HG02938 (cell line): Measurements from ENCODE around the gene MAP3K10.
"Not testable (repeated sequence)": the region's sequence is repeated elsewhere in the genome, so short reads cannot be mapped to it uniquely, and the experiment has no call there.

Source experiments
- ATAC-seq: cut with Tn5 transposase; IDR thresholded peaks from one replicate; pipeline ENCODE4 v1.9.1; 2021; ENCODE audit warnings: mild to moderate bottlenecking, moderate library complexity; ENCODE audit not compliant: unreplicated experiment

Gene MAP3K10

DNA sequence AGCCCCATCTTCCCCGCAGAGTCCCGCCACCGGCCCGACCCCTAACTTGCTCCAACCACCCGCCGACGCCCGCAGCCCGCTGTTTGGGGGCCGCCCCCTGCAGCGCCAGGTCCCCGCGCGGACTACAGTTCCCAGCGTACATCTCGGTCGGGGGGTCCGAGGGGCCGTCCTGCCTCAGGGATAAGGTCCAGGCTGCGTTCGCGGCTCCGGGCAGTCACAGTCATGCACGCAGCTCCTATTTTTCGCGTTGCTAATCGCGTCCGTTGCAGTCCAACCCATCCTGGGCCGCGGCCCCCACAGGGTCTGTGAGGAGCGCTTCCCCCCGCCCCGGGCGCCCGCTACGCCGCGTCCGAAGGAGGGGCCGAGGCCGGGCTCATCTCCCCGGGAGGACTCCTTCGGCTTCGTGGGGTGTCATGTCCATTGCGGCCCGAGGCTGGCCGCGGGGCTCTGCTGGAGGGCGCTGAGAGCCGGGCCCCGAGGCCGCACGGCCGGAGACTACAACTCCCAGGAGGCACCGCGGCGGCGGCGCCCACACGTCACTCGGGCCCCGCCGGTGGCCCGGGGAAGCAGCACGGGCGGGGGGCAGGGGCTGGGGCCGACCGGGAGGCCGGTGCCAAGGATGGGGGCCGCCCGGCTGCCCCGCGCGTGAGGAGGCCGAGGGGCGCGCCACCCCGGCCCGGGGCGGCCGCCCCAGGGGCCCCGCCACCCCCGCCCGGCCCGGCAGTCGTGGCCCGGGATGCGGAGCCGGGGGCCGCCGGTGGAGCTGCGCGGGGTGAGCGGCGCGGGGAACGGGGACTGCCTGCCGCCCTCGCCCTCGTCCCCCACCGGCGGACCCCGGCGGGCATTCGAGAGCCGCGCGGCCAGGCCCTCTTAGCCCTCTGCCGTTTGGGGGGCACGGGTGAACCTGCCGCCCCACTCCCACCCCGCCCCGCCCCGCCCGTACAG lies at the start of gene MAP3K10:
Gene MAP3K10 (plus strand): TSS at position 536 of the 945 bp plus-strand sequence. CDS start 606 bp downstream, outside the sequence.
- ATAC-seq, result peak; percentile 65

DNA sequence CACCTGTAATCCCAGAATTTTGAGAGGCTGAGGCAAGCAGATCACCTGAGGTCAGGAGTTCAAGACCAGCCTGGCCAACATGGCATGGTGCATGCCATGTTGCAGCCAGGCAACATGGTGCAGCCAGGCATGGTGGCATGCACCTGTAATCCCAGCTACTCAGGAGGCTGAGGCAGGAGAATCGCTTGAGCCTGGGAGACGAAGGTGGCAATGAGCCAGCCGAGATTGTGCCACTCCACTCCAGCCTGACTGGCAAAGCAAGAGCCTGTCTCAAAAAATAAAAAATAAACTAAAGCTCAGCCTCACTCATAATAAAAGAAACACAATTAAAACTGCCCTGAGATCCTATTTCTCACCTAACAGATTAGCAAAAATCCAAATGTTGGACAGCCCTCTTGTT lies 49.7 kb upstream of the MAP3K10 start:
- no peak for ATAC-seq

DNA sequence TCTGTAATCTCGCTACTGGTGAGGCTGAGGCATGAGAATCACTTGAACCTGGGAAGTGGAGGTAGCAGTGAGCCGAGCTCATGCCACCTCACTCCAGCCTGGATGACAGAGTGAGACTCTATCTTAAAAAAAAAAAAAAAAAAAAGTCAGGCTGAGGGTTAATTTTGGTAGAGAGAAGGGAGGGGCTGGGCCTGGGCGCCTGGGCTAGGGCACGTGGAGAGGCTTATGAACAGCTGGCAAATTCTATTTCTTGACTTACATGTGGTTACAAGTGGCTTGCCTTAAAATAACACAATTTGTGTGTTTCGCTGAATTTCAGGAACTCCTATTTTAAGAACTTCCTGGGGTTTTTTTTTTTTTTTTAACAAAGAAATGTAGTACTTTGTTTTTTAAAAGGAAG lies 47.6 kb upstream of the MAP3K10 start:
- no peak for ATAC-seq

- ATAC-seq, result no peak
Observed at GRCh38 chr19:40144151-40144550, 47.1 kb upstream of the MAP3K10 start.

DNA sequence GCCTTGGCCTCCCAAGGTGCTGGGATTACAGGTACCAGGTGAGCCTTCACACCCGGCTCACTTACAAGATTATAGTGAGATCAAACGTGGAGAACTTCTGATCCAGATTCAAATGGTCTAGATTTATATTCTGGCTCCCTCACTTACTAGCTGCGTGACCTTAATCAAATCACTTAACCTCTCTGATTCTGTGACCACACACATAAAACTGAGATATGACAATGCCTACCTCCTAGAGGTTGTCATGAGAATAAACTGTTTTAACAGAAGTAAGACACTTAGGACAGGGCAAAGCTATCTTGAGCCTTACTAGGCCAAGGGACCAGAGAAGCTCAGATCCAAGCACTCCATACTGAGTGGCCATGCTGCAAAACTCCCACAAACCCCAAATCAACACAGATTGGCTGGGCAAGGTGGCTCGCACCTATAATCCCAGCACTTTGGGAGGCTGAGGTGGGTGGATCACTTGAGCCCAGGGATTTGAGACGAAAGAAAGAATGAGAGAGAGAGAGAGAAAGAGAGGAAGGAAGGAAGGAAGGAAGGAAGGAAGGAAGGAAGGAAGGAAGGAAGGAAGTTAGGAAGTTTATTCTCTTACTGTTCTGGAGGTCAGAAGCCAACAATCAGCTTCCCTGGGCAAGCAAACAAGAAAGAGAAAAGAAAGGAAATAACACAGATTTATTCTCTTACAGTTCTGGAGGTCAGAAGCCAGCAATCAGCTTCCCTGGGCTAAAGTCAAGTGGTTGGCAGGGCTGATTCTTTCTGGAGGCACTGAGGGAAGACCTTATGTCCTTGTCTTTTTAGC lies 46.1 kb upstream of the MAP3K10 start:
- ATAC-seq, result no peak

- ATAC-seq, result not testable (repeated sequence)
Observed at GRCh38 chr19:40145749-40146029, 45.5 kb upstream of the MAP3K10 start.

- ATAC-seq, result no peak
Observed at GRCh38 chr19:40147338-40147692, 43.9 kb upstream of the MAP3K10 start.

DNA sequence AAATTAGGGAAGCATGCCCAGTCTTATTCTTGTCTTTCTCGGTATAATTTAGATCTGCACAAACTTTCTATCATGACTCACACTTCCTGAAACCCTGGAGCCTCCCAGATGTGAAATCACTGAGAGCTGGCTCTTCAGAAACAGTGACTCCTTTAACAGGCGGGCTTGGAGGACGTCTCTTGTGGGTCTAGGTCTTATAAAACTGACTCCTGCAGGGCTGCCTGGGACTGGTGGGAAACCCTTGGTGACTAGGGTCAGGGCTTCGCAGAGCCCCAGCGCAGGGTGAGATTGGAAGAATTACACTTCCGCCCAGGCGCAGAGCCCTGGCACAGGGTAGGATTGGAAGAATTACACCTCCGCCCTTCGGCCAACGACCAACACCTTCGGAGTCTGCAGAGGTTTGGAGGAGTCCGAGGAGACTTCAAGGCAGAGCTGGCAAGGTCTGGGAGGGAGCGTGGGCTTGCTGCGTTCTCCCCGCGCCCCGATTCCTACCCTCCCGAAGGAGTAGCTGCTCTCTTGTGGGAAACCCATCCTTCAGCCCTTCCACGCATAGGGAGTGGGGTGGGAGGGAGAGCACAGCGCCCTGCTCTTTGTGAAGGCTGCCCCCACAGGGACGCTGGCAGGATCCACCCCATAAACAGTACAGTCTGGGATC lies 43.4 kb upstream of the MAP3K10 start:
- ATAC-seq, result no peak

- no peak for ATAC-seq
Observed at GRCh38 chr19:40149501-40149900, 41.7 kb upstream of the MAP3K10 start.

- ATAC-seq, result no peak
Observed at GRCh38 chr19:40150170-40150569, 41.1 kb upstream of the MAP3K10 start.

DNA sequence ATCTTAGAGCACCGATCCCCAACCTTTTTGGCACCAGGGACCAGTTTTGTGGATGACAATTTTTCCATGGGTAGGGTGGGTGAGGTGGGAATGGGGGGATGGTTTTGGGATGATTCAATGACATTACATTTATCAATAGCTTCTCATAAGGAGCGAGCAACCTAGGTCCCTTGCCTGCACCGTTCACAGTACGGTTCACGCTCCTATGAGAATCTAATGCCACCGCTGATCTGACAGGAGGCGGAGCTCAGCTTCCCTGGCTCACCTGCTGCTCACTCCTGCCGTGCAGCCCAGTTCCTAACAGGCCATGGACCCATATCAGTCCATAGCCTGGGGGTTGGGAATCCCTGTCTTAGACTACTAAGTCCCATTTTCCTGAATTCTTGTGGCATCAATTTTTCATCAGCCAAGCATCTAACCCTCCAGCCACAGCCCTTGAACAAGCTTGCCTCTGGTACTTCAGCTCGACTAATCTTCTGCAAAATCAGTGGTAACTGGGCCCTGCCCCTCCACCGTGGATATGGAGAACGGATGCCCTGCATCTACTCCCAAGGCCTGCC lies 37.0 kb upstream of the MAP3K10 start:
- no peak for ATAC-seq

GRCh38 chr19:40155749-40156265 lies 35.4 kb upstream of the MAP3K10 start:
- ATAC-seq, result no peak

DNA sequence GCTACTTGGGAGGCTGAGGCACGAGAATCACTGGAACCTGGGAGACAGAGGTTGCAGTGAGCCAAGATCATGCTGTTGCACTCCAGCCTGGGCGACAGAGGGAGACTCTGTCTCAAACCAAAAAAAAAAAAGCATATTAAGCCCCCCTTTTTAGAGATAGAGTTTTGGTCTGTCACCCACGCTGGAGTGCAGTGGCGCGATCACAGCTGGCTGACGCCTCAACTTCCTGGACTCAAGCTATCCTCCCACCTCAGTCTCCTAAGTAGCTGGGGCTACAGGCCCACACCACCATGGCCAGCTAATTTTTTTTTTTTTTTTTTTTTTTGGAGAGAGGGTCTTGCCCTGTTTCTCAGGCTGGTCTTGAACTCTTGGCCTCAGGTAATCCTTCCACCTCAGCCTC lies 34.2 kb upstream of the MAP3K10 start:
- no peak for ATAC-seq

GRCh38 chr19:40159744-40160143 lies 31.5 kb upstream of the MAP3K10 start:
- ATAC-seq, result no peak

- no peak for ATAC-seq
Observed at GRCh38 chr19:40162104-40162503, 29.1 kb upstream of the MAP3K10 start.

- no peak for ATAC-seq
Observed at GRCh38 chr19:40163541-40164129, 27.6 kb upstream of the MAP3K10 start.

- ATAC-seq, result no peak
Observed at GRCh38 chr19:40165362-40165937, 25.8 kb upstream of the MAP3K10 start.

GRCh38 chr19:40169482-40170302 lies 21.5 kb upstream of the MAP3K10 start:
- not testable (repeated sequence) for ATAC-seq

DNA sequence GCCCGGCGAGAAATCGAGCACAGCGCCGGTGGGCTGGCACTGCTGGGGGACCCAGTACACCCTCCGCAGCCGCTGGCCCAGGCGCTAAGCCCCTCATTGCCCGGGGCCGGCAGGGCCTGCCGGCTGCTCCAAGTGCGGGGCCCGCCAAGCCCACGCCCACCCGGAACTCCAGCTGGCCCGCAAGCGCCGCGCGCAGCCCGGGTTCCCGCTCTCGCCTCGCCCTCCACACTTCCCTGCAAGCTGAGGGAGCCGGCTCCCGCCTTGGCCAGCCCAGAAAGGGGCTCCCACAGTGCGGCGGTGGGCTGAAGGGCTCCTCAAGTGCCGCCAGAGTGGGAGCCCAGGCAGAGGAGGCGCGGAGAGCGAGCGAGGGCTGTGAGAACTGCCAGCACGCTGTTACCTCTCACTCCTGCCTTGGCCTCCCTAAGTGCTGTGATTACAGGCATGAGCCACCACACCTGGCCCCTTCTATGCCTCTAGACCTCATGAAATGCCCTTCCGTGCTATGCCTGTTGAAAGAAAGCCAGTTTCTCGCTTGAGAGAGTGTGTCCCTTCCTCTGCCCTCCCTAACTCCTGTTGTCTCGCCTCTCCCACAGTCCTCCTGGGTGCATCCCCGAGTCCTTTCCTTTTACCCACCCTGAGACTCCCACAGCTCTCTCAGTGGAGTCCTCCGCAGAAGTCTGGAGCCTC lies 20.8 kb upstream of the MAP3K10 start:
- not testable (repeated sequence) for ATAC-seq
